Upper lobe of left lung (tissue), 6 donors: Measurements from ENCODE around the gene WDPCP. TPM values are rescaled to one million over a fixed set of nuclear protein-coding genes. Genes with fewer than 3 reads are reported as not detected.
"Not testable (repeated sequence)": the region's sequence is repeated elsewhere in the genome, so short reads cannot be mapped to it uniquely, and the experiment has no call there.

Source experiments
- ATAC-seq, 2 donors: fragments of 200-7000 bp; cut with Tn5 transposase; one replicate each; pipeline ENCODE4 v1.9.1; 2022; ENCODE audit warnings: mild to moderate bottlenecking in 2 of 2, moderate library complexity in 2 of 2; ENCODE audit not compliant: low FRiP score in 2 of 2
- DNase-seq, 2 donors: peaks; one replicate each; pipeline ENCODE4 v3.0.0-alpha.2; 2019 to 2020
- H3K27ac ChIP-seq, 4 donors: fragments of 200-600 bp; sonication (generic); one replicate each; pipeline ENCODE4 v1.5.1; 2016 to 2019
- H3K27me3 ChIP-seq, 4 donors: fragments of 200-600 bp; sonication (generic); one replicate each; pipeline ENCODE4 v1.5.1; 2017 to 2019
- H3K36me3 ChIP-seq, 4 donors: fragments of 200-600 bp; sonication (generic); one replicate each; pipeline ENCODE4 v1.5.1; 2016 to 2019
- H3K4me1 ChIP-seq, 4 donors: fragments of 200-600 bp; sonication (generic); one replicate each; pipeline ENCODE4 v1.5.1; 2018 to 2019
- H3K4me3 ChIP-seq, 4 donors: fragments of 200-600 bp; sonication (generic); one replicate each; pipeline ENCODE4 v1.5.1; 2017 to 2019; ENCODE audit warnings: mild to moderate bottlenecking in 2 of 4, moderate library complexity in 1 of 4
- H3K9me3 ChIP-seq, 4 donors: fragments of 200-600 bp; sonication (generic); one replicate each; pipeline ENCODE4 v1.5.1; 2018 to 2019
- CTCF ChIP-seq, 6 experiments: fragments of 450-650 bp in 4 of 6; fragments of 200-600 bp in 2 of 6; sonication (generic) in 2 of 6; IDR thresholded peaks; one replicate each; pipeline ENCODE4 v1.5.1; 2016 to 2019; ENCODE audit warnings: antibody characterized with exemption in 6 of 6
- EP300 ChIP-seq, 4 donors: sonication (generic); formaldehyde crosslinking; IDR thresholded peaks; one replicate each; pipeline ENCODE4 v1.5.1; 2017; ENCODE audit warnings: antibody characterized with exemption in 4 of 4, control low read depth in 2 of 4
- POLR2A ChIP-seq, 4 donors: fragments of 450-650 bp; IDR thresholded peaks; one replicate each; pipeline ENCODE4 v1.5.1; 2016 to 2017; ENCODE audit warnings: antibody characterized with exemption in 4 of 4, mild to moderate bottlenecking in 2 of 4
- POLR2AphosphoS5 ChIP-seq, 2 donors: sonication (generic); formaldehyde crosslinking; IDR thresholded peaks; one replicate each; pipeline ENCODE4 v1.5.1; 2017; ENCODE audit warnings: antibody characterized with exemption in 2 of 2
- WGBS, 2 donors: methylation state at CpG; one replicate each; pipeline ENCODE4 v1.1.5; 2017 to 2018; 5-methylcytosine and 5-hydroxymethylcytosine counted together
- total RNA-seq, 6 donors: library from RNA; depleted of rRNA in 4 of 6; stranded (reverse); fragments of >200 nt in 4 of 6; gene quantifications; one replicate each; pipeline versions ENCODE4 v1.1.0 to v1.2.1, GENCODE V29; 2016 to 2021
- donor health status: DM: no; HTN: no; CAD: no; lungs with moderate emphysema.
- donor health status: DM: no; HTN: yes; CAD: no; lungs with severe emphysema.

WDPCP gene
- total RNA-seq, 6 donors from 2014 or later = 9.3 to 20.8 (median 11.5) TPM

GRCh38 chr2:63334910-63335309, 253.4 kb downstream of the WDPCP start:
- no peaks in the 10 kb centered on the region for H3K36me3 ChIP-seq
- no peak for ATAC-seq
- no peaks in the 10 kb centered on the region for H3K4me1 ChIP-seq
- no peak overlapping the region for H3K27ac ChIP-seq
- WGBS, 2 donors = 97 to 100% methylated on average over 1 of the region's 1 CpG
- no peak for TF ChIP-seq POLR2AphosphoS5 (IDR thresholded peaks at IDR 0.05)
- no peak for TF ChIP-seq EP300 (IDR thresholded peaks at IDR 0.05)
- no peak for TF ChIP-seq CTCF (IDR thresholded peaks at IDR 0.05)
- no peak for TF ChIP-seq POLR2A (IDR thresholded peaks at IDR 0.05)
- H3K9me3 ChIP-seq = no peaks in the 10 kb centered on the region
- H3K27me3 ChIP-seq = no peaks in the 10 kb centered on the region
- no peak for DNase-seq
- no peak overlapping the region for H3K4me3 ChIP-seq

GRCh38 chr2:63326473-63326872, 261.8 kb downstream of the WDPCP start:
- no peak for ATAC-seq
- 90 to 100% methylated on average over 1 of the region's 1 CpG for WGBS, 2 donors
- TF ChIP-seq CTCF (IDR thresholded peaks at IDR 0.05) (no peak), EP300 (IDR thresholded peaks at IDR 0.05) (no peak), POLR2A (IDR thresholded peaks at IDR 0.05) (no peak), POLR2AphosphoS5 (IDR thresholded peaks at IDR 0.05) (no peak)
- H3K9me3 ChIP-seq = no peaks in the 10 kb centered on the region
- H3K27ac ChIP-seq = no peak overlapping the region
- H3K4me1 ChIP-seq = no peaks in the 10 kb centered on the region
- H3K4me3 ChIP-seq = no peak overlapping the region
- H3K27me3 ChIP-seq = no peaks in the 10 kb centered on the region
- no peak for DNase-seq
- H3K36me3 ChIP-seq = peaks cover 0 to 3% (median 0%) of the 10 kb centered on the region in 4 donors

- not testable (repeated sequence) for H3K4me1 ChIP-seq, H3K36me3 ChIP-seq, H3K4me3 ChIP-seq, DNase-seq, ATAC-seq, H3K9me3 ChIP-seq, H3K27me3 ChIP-seq, H3K27ac ChIP-seq
- 85 to 97% methylated on average over 11 of the region's 11 CpGs for WGBS, 2 donors
Observed at GRCh38 chr2:63323662-63324061, 264.6 kb downstream of the WDPCP start.

GRCh38 chr2:63321973-63322372, 266.3 kb downstream of the WDPCP start:
- H3K27me3 ChIP-seq, H3K4me3 ChIP-seq, DNase-seq, H3K27ac ChIP-seq, ATAC-seq, H3K36me3 ChIP-seq, H3K4me1 ChIP-seq, H3K9me3 ChIP-seq: not testable (repeated sequence)
- 80% methylated on average over 2 of the region's 2 CpGs; no CpG with 5 or more reads in 1 of the 2 donors for WGBS, 2 donors

GRCh38 chr2:63320669-63321068, 267.6 kb downstream of the WDPCP start:
- TF ChIP-seq EP300 (IDR thresholded peaks at IDR 0.05) (no peak), POLR2AphosphoS5 (IDR thresholded peaks at IDR 0.05) (no peak), POLR2A (IDR thresholded peaks at IDR 0.05) (no peak), CTCF (IDR thresholded peaks at IDR 0.05) (no peak)
- no peak for ATAC-seq
- Histone ChIP-seq H3K9me3 (no peaks in the 10 kb centered on the region), H3K4me1 (no peaks in the 10 kb centered on the region), H3K27ac (no peak overlapping the region), H3K4me3 (no peak overlapping the region), H3K27me3 (no peaks in the 10 kb centered on the region), H3K36me3 (no peaks in the 10 kb centered on the region)
- no peak for DNase-seq

GRCh38 chr2:63310614-63311013, 277.7 kb downstream of the WDPCP start:
- Histone ChIP-seq H3K4me3 (no peak overlapping the region), H3K4me1 (no peaks in the 10 kb centered on the region), H3K27me3 (no peaks in the 10 kb centered on the region), H3K27ac (no peak overlapping the region), H3K9me3 (peaks cover 0 to 4% (median 0%) of the 10 kb centered on the region in 4 donors), H3K36me3 (no peaks in the 10 kb centered on the region)
- WGBS, 2 donors = 93 to 100% methylated on average over 1 of the region's 1 CpG
- TF ChIP-seq EP300 (IDR thresholded peaks at IDR 0.05) (no peak), CTCF (IDR thresholded peaks at IDR 0.05) (no peak), POLR2AphosphoS5 (IDR thresholded peaks at IDR 0.05) (no peak), POLR2A (IDR thresholded peaks at IDR 0.05) (no peak)
- ATAC-seq (no peak), DNase-seq (no peak)
